CD4-positive, alpha-beta T cell (primary cell): ENCODE results near the gene COL16A1. TPM values are rescaled to one million over a fixed set of nuclear protein-coding genes. Genes with fewer than 3 reads are reported as not detected.
A peak's percentile ranks its signal among the peaks of the same experiment; 100 is the strongest.

Source experiments
- ATAC-seq: fragments of 200-7000 bp; cut with Tn5 transposase; one replicate; pipeline ENCODE4 v1.10.0; 2022; ENCODE audit warnings: mild to moderate bottlenecking; ENCODE audit not compliant: poor library complexity
- CTCF ChIA-PET: fragments of 350-600 bp; sonication (Branson Sonifier 250); formaldehyde crosslinking; loops from one replicate; lab custom pipeline; 2021; ENCODE audit warnings: antibody characterized with exemption, inconsistent platforms; lab: Charles Lee
- POLR2A ChIA-PET: fragments of 350-600 bp; sonication (Branson Sonifier 250); formaldehyde crosslinking; loops from one replicate; lab custom pipeline; 2021; ENCODE audit warnings: antibody characterized with exemption, inconsistent platforms; lab: Charles Lee
- DNase-seq, 14 experiments: peaks; one replicate each; pipeline ENCODE4 v3.0.0-alpha.2; 2013 to 2020; ENCODE audit warnings: mixed read lengths in 2 of 14
- H3K27ac ChIP-seq, 2 donors: one replicate each; pipeline versions ENCODE4 v1.5.1 to v1.7.0; 2013; ENCODE audit warnings: low read length in 2 of 2, low read depth in 1 of 2, mild to moderate bottlenecking in 1 of 2
- H3K27me3 ChIP-seq, 2 experiments: 1 replicate in 1 of 2; 2 replicates in 1 of 2; pipeline versions ENCODE4 v1.6.1 to v1.7.0; 2013; ENCODE audit warnings: low read length in 2 of 2, control low read depth in 1 of 2, mild to moderate bottlenecking in 1 of 2, moderate library complexity in 1 of 2; ENCODE audit not compliant: insufficient read depth in 2 of 2, control insufficient read depth in 1 of 2
- H3K36me3 ChIP-seq: one replicate; pipeline ENCODE4 v1.6.1; 2013; ENCODE audit warnings: low read length, control low read depth; ENCODE audit not compliant: insufficient read depth
- H3K4me1 ChIP-seq: one replicate; pipeline ENCODE4 v1.6.1; 2013; ENCODE audit warnings: low read length, control low read depth; ENCODE audit not compliant: insufficient read depth
- H3K4me3 ChIP-seq: one replicate; pipeline ENCODE4 v1.5.1; 2013; ENCODE audit warnings: mild to moderate bottlenecking, low read length, moderate library complexity
- H3K9me3 ChIP-seq, 2 experiments: 1 replicate in 1 of 2; 2 replicates in 1 of 2; pipeline versions ENCODE4 v1.6.1 to v1.7.0; 2013; ENCODE audit warnings: low read length in 2 of 2, mild to moderate bottlenecking in 2 of 2, control low read depth in 1 of 2, moderate library complexity in 1 of 2; ENCODE audit not compliant: control insufficient read depth in 1 of 2, insufficient read depth in 1 of 2
- H3K27ac Mint-ChIP-seq: one replicate; pipeline ENCODE4 v1.8.0; 2020; ENCODE audit warnings: mixed read lengths
- H3K27me3 Mint-ChIP-seq: one replicate; pipeline ENCODE4 v1.8.0; 2021; ENCODE audit warnings: mixed read lengths
- H3K36me3 Mint-ChIP-seq: one replicate; pipeline ENCODE4 v1.8.0; 2021; ENCODE audit warnings: low read depth, mixed read lengths
- H3K4me1 Mint-ChIP-seq: one replicate; pipeline ENCODE4 v1.8.0; 2021; ENCODE audit warnings: low read depth, mixed read lengths
- H3K4me3 Mint-ChIP-seq: one replicate; pipeline ENCODE4 v1.8.0; 2020; ENCODE audit warnings: mild to moderate bottlenecking, mixed read lengths
- H3K9me3 Mint-ChIP-seq: one replicate; pipeline ENCODE4 v1.8.0; 2020; ENCODE audit warnings: mixed read lengths
- intact Hi-C, 2 experiments: fragments of 100-400 bp; cut with DNase I in 1 of 2; cut with micrococcal nuclease in 1 of 2; formaldehyde crosslinking; loops; one replicate each; pipeline versions ENCODE4 v1.15.1 to v1.9.0; 2023 to 2025; cut with DNase I, micrococcal nuclease
- total RNA-seq, 174 experiments: library from RNA in 2 of 174; stranded (reverse) in 2 of 174; gene quantifications; one replicate each; pipeline ENCODE4 v1.2.3 and lab custom pipeline; 2021 to 2026
- TF ChIP-seq, protein P1 (sequence below): fragments of 200-600 bp; IDR thresholded peaks from one replicate; pipeline ENCODE4 v1.8.0; 2022; ENCODE audit warnings: antibody characterized with exemption, mild to moderate bottlenecking

COL16A1 gene
- total RNA-seq, 2 experiments from 2014 or later = not detected

DNA sequence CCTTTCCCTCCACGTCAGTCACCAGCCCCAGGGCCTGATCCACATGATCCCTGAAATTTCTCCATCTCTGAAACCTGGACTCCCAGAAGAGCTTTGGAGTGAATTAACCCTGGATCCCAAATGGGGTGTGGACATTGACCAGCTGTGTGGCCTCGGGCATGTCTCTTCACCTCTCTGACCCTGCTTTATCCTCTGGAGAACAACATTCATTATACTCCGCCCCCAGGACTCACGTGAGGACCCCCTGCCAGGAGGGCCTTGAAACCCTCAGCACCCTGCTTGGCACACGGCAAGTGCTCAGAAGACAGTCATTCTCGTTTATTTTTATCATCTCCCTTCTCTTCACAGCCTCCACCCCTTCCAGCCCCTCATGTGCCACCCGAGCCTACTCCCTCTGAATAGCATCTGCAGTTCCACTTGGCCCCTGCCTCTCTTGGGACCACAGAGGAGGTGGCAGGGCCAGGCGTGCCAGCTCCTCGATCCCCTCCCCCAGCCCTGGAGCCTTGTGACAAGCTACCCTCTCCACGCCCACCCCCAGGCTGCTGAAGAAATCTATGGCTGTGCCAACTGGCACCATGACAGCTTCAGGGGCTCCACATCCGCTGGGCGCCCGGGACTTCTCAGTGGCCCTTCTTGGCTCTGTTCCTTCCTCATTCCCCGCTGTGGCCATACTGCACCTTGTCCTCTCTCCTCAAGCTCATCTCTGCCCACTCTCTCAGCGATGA lies 42.3 kb upstream of the COL16A1 start:
- ATAC-seq (no peak), DNase-seq (no peak)
- Histone ChIP-seq H3K9me3 (no peaks in the 10 kb centered on the region), H3K27ac (no peak overlapping the region), H3K4me1 (peaks cover 41% of the 10 kb centered on the region), H3K27me3 (no peaks in the 10 kb centered on the region), H3K36me3 (no peaks in the 10 kb centered on the region), H3K4me3 (no peak overlapping the region)
- Mint-ChIP-seq H3K27me3 (no peaks in the 10 kb centered on the region), H3K9me3 (no peaks in the 10 kb centered on the region), H3K4me3 (no peak overlapping the region), H3K36me3 (no peaks in the 10 kb centered on the region), H3K27ac (no peak overlapping the region), H3K4me1 (peaks cover 4% of the 10 kb centered on the region)
- intact Hi-C loops = no loop called here
- TF ChIP-seq, protein P1, sequence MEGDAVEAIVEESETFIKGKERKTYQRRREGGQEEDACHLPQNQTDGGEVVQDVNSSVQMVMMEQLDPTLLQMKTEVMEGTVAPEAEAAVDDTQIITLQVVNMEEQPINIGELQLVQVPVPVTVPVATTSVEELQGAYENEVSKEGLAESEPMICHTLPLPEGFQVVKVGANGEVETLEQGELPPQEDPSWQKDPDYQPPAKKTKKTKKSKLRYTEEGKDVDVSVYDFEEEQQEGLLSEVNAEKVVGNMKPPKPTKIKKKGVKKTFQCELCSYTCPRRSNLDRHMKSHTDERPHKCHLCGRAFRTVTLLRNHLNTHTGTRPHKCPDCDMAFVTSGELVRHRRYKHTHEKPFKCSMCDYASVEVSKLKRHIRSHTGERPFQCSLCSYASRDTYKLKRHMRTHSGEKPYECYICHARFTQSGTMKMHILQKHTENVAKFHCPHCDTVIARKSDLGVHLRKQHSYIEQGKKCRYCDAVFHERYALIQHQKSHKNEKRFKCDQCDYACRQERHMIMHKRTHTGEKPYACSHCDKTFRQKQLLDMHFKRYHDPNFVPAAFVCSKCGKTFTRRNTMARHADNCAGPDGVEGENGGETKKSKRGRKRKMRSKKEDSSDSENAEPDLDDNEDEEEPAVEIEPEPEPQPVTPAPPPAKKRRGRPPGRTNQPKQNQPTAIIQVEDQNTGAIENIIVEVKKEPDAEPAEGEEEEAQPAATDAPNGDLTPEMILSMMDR = no peak
- POLR2A ChIA-PET = interaction anchor here (1.7 kb wide), 1 partner anchor 43 kb away, joined by 4 read pairs; no protein-coding TSS in a partner anchor
- CTCF ChIA-PET = interaction anchor here (1.5 to 2.0 kb wide), 2 partner anchors 14 to 43 kb away, joined by 6 to 7 read pairs; no protein-coding TSS in a partner anchor

DNA sequence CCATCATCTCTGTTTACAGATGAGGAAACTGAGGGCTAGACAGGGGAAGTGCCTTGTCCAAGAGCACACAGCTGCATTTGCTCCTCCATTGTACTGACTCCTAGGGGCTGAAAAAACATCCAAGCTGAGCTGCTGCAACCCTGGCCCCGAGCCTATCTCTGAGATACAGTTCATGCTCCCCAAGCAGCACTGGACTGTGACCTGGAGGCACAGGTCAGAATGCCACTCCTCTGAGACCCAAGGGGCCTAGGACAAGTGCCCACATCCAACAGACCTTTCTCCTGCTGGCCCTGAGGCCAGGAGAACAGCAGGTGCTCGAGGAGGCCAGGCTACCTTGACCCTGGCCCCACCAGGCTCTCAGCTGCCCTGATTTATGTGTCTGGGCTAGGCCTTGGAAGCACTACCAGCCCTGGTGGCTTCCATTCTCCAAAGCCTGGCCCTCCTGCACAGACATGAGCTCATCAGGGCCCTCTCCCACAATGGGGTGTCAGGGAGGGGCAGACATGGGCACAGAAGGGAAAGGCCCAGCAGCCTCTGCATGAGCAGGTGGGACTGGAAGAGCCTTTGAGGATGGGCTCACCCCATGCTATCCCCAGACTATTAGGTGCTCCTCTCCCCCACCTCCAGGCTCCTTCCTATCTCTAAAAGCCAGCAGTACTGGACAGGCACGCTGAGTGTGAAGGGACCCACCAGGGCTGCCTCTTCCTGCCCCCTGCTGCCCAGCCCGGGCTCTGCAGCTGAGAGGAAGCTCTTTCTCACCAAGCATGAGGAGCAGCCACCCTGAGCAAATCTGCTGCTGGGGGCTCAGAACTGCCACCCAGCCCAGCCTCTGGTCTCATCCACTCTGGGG lies 41.5 kb upstream of the COL16A1 start:
- no peak overlapping the region for H3K27ac Mint-ChIP-seq
- peaks cover 33% of the 10 kb centered on the region for H3K4me1 ChIP-seq
- CTCF ChIA-PET = interaction anchor here (1.0 to 2.0 kb wide), 4 partner anchors 15 to 75 kb away, joined by 3 to 7 read pairs (median 5); no protein-coding TSS in a partner anchor
- H3K9me3 ChIP-seq = no peaks in the 10 kb centered on the region
- H3K4me3 ChIP-seq = no peak overlapping the region
- H3K4me1 Mint-ChIP-seq = no peaks in the 10 kb centered on the region
- no peaks in the 10 kb centered on the region for H3K27me3 Mint-ChIP-seq
- no peak overlapping the region for H3K4me3 Mint-ChIP-seq
- POLR2A ChIA-PET = interaction anchor here (1.7 kb wide), 1 partner anchor 44 kb away, joined by 4 read pairs; no protein-coding TSS in a partner anchor
- intact Hi-C loops = no loop called here
- no peaks in the 10 kb centered on the region for H3K27me3 ChIP-seq
- no peaks in the 10 kb centered on the region for H3K36me3 ChIP-seq
- TF ChIP-seq, protein P1 = peak; percentile 49
- ATAC-seq (peak; percentile 80), DNase-seq (peak in 10 of 14 experiments; percentile 17 to 61 (median 46))
- no peaks in the 10 kb centered on the region for H3K9me3 Mint-ChIP-seq
- H3K27ac ChIP-seq = no peak overlapping the region
- H3K36me3 Mint-ChIP-seq = no peaks in the 10 kb centered on the region

DNA sequence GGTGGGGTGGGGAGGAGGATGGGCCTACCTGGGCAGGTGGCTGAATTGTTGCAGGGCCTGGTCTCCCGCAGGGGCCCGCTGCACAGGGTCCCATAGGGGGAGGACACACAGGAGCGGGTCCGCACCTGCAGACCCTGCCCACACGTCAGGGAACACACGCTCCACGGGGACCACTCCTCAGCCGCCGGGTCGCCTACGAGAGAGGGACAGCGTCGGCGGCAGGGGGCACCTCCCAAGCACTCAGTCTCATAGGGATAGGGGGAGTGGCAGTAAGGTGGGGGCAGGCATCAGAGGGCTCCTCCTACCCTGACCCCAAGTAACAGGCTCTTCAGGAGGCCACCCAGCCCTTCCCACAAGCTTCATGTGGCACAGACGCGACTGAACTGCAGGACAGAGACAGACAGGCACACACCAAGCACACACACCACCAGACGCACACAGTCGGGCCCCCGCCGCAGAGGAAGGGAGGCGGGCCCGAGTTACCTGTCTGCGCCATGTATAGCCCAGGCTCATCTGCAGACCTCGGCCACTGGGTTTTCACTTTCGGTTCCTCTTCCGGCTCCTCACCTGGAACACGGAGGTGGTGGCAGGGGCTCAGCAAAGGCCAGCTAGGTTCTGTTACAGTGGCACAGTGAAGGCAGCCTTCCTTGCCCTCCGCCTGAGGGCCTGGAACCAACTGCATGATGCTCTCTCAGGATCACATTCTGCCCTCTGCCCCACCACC lies 40.5 kb upstream of the COL16A1 start:
- intact Hi-C loops = no loop called here
- POLR2A ChIA-PET = interaction anchor here (1.7 kb wide), 1 partner anchor 45 kb away, joined by 4 read pairs; no protein-coding TSS in a partner anchor
- Histone ChIP-seq H3K4me1 (peaks cover 37% of the 10 kb centered on the region), H3K27me3 (no peaks in the 10 kb centered on the region), H3K36me3 (no peaks in the 10 kb centered on the region), H3K27ac (no peak overlapping the region), H3K4me3 (no peak overlapping the region), H3K9me3 (no peaks in the 10 kb centered on the region)
- no peak overlapping the region for H3K4me3 Mint-ChIP-seq
- TF ChIP-seq, protein P1 = no peak
- no peak overlapping the region for H3K27ac Mint-ChIP-seq
- peaks cover 6% of the 10 kb centered on the region for H3K4me1 Mint-ChIP-seq
- ATAC-seq = no peak
- DNase-seq = peak in 2 of 14 experiments; percentile 34 to 42
- H3K9me3 Mint-ChIP-seq = no peaks in the 10 kb centered on the region
- no peaks in the 10 kb centered on the region for H3K36me3 Mint-ChIP-seq
- no peaks in the 10 kb centered on the region for H3K27me3 Mint-ChIP-seq
- CTCF ChIA-PET = interaction anchor here (1.0 to 2.0 kb wide), 3 partner anchors 16 to 74 kb away, joined by 3 to 7 read pairs (median 4); no protein-coding TSS in a partner anchor
